GM12878 (cell line): ENCODE data around the gene FAM9C. TPM values are rescaled to one million over a fixed set of nuclear protein-coding genes. Genes with fewer than 3 reads are reported as not detected.
A peak's percentile ranks its signal among the peaks of the same experiment; 100 is the strongest.

ENCODE experiments used
- ATF2 ChIP-seq: IDR thresholded peaks from 2 replicates; pipeline ENCODE4 v1.6.1; 2012; ENCODE audit warnings: low read length, inconsistent platforms
- ATF7 ChIP-seq: fragments of 450-650 bp; IDR thresholded peaks from 2 replicates; pipeline ENCODE4 v1.6.1; 2016; ENCODE audit warnings: low read depth, mild to moderate bottlenecking
- CEBPB ChIP-seq, 2 experiments: fragments of 150-350 bp in 1 of 2; IDR thresholded peaks; 2 replicates each; pipeline ENCODE4 v1.6.1; 2012 to 2014; ENCODE audit warnings: low read depth in 2 of 2, low read length in 2 of 2, borderline replicate concordance in 1 of 2, inconsistent platforms in 1 of 2
- CHD2 ChIP-seq: IDR thresholded peaks from 2 replicates; pipeline ENCODE4 v1.6.1; 2011; ENCODE audit warnings: low read depth, low read length, improper control_type of control experiment, borderline replicate concordance
- CREM ChIP-seq: IDR thresholded peaks from 2 replicates; pipeline ENCODE4 v1.6.1; 2014; ENCODE audit warnings: antibody characterized with exemption, low read depth
- EED ChIP-seq: sonication (generic); IDR thresholded peaks from 2 replicates; pipeline ENCODE4 v1.6.1; 2016; ENCODE audit warnings: antibody characterized with exemption, low read depth
- EGR1 ChIP-seq, 2 experiments: IDR thresholded peaks; 1 replicate in 1 of 2; 2 replicates in 1 of 2; pipeline ENCODE4 v1.6.1; 2011 to 2012; ENCODE audit warnings: low read depth in 2 of 2, low read length in 2 of 2, borderline replicate concordance in 1 of 2, mild to moderate bottlenecking in 1 of 2, moderate library complexity in 1 of 2
- FOXK2 ChIP-seq: fragments of 450-650 bp; IDR thresholded peaks from 2 replicates; pipeline ENCODE4 v1.6.1; 2017; ENCODE audit warnings: mild to moderate bottlenecking, moderate library complexity
- GATAD2B ChIP-seq: fragments of 450-650 bp; conservative IDR thresholded peaks from 2 replicates; pipeline ENCODE4 v1.6.1; 2017; ENCODE audit warnings: low read depth, mild to moderate bottlenecking, moderate library complexity
- HDAC2 ChIP-seq: fragments of 200-600 bp; sonication (generic); IDR thresholded peaks from 2 replicates; pipeline ENCODE4 v1.6.1; 2017
- HSF1 ChIP-seq: fragments of 150-350 bp; IDR thresholded peaks from 2 replicates; pipeline ENCODE4 v1.6.1; 2014; ENCODE audit warnings: mild to moderate bottlenecking, low read depth, low read length
- NR2F1 ChIP-seq: fragments of 450-650 bp; conservative IDR thresholded peaks from 2 replicates; pipeline ENCODE4 v1.6.1; 2017; ENCODE audit warnings: mild to moderate bottlenecking
- RAD51 ChIP-seq: fragments of 450-650 bp; IDR thresholded peaks from 2 replicates; pipeline ENCODE4 v1.6.1; 2016; ENCODE audit warnings: moderate library complexity, mild to moderate bottlenecking, inconsistent platforms
- RBBP5 ChIP-seq: fragments of 200-600 bp; sonication (generic); conservative IDR thresholded peaks from 2 replicates; pipeline ENCODE4 v1.6.1; 2016
- RCOR1 ChIP-seq: conservative IDR thresholded peaks from 2 replicates; pipeline ENCODE4 v1.6.1; 2012; ENCODE audit warnings: low read depth, low read length, improper control_type of control experiment
- SMARCA5 ChIP-seq: fragments of 450-650 bp; IDR thresholded peaks from 2 replicates; pipeline ENCODE4 v1.6.1; 2017; ENCODE audit warnings: mild to moderate bottlenecking
- SP1 ChIP-seq: IDR thresholded peaks from one replicate; pipeline ENCODE4 v1.6.1; 2011; ENCODE audit warnings: low read depth, low read length
- ZNF207 ChIP-seq: fragments of 450-650 bp; IDR thresholded peaks from 2 replicates; pipeline ENCODE4 v1.6.1; 2014; ENCODE audit warnings: antibody characterized with exemption, mild to moderate bottlenecking, borderline replicate concordance
- ZSCAN29 ChIP-seq: fragments of 450-650 bp; IDR thresholded peaks from 2 replicates; pipeline ENCODE4 v1.6.1; 2017; ENCODE audit warnings: mild to moderate bottlenecking, moderate library complexity
- polyA plus RNA-seq, 11 experiments: library from polyadenylated mRNA; depleted of rRNA in 4 of 11; unstranded in 6 of 11; stranded (reverse) in 5 of 11; fragments of >200 nt; fragmentation: Nextera tagmentation in 4 of 11; fragmentation: Illumina TruSeq in 1 of 11; extraction: Ambion mirVana in 4 of 11; extraction: Trizol in 1 of 11; gene quantifications; 1 replicate in 1 of 11; 2 replicates in 10 of 11; pipeline versions ENCODE4 v1.2.1 to v1.2.3, GENCODE V29; 2011 to 2016; ENCODE audit warnings: inconsistent platforms in 2 of 11, missing spikeins in 2 of 11, low read depth in 1 of 11
- total RNA-seq, 4 experiments: library from RNA; depleted of rRNA in 3 of 4; stranded (reverse); fragments of >200 nt in 3 of 4; fragmentation: Illumina TruSeq in 1 of 4; extraction: Trizol in 1 of 4; gene quantifications; 2 replicates each; pipeline versions ENCODE4 v1.2.1 to v1.2.3, GENCODE V29; 2013 to 2021
- TF ChIP-seq, protein P1 (sequence below): fragments of 450-650 bp; IDR thresholded peaks from 2 replicates; pipeline ENCODE4 v1.6.1; 2016; ENCODE audit warnings: mild to moderate bottlenecking
- TF ChIP-seq, protein P2 (sequence below): fragments of 450-650 bp; IDR thresholded peaks from 2 replicates; pipeline ENCODE4 v1.6.1; 2017; ENCODE audit warnings: mild to moderate bottlenecking, moderate library complexity

FAM9C gene
- total and polyA plus RNA-seq, 10 of the 15 experiments (the other 5 are each of a cell fraction or from before 2014, with no cell fraction given) = 0.01 to 0.03 TPM; not detected in 8

DNA sequence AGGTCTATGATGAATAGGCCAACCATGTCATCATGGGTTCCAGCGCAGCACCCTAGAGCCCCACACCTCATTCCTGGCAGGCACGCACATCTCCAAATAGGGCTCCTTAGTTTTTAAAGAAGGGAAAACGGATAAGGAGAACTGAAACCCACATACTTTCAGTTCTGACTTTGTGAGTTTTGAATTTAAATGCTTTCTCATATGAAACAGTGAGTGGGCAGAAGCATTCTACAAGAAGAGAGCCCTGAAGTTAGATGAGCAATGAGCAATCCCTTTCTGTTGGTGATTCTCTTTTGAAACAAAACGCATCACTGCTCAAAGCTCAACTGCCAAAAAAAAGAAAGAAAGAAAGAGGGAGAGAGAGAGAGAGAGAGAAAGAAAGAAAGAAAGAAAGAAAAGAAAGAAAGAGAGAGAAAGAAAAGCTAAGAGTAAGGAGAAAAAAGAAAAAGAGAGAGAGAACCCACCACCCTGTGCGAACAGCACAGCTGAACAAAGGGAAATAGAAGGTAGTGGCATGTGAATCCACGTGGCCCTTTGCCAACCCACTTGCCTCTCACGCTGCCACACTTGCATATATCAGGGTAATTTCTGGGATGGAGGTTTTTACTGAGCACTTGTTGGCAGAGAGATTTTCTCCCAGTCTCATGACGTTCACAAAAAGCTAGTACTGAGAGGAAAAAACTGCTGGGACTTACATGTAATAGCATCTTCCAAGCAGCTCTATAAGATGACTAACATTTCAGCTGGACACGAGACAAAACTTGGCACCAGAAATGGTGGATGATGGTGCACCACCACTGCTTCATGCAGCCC, 38.6 kb downstream of the FAM9C start (continued):
- TF ChIP-seq HSF1 (no peak), CEBPB (IDR thresholded peaks at IDR 0.05; ENCODE audit: borderline replicate concordance in 1 of 2, low read depth in 2 of 2, low read length in 2 of 2) (peak in 1 of 2 experiments; percentile 69; a peak in 1 of 4 replicates), EGR1 (IDR thresholded peaks at IDR 0.05; ENCODE audit: borderline replicate concordance in 1 of 2, low read depth in 2 of 2, low read length in 2 of 2) (no peak; a peak in 1 of 3 replicates), CHD2 (peak; percentile 83), EED (peak; percentile 100), RCOR1 (peak; percentile 91; the same call in 1 of the 2 replicates), ATF2 (peak; percentile 97), GATAD2B (no peak), SP1 (peak; percentile 71), SMARCA5 (no peak), CREM (peak; percentile 80), FOXK2 (no peak), RAD51 (peak; percentile 68; the same call in 1 of the 2 replicates), NR2F1 (no peak), ATF7 (peak; percentile 90), RBBP5 (no peak), ZNF207 (no peak), HDAC2 (peak; percentile 65; the same call in 1 of the 2 replicates), ZSCAN29 (no peak)
- TF ChIP-seq, protein P1, sequence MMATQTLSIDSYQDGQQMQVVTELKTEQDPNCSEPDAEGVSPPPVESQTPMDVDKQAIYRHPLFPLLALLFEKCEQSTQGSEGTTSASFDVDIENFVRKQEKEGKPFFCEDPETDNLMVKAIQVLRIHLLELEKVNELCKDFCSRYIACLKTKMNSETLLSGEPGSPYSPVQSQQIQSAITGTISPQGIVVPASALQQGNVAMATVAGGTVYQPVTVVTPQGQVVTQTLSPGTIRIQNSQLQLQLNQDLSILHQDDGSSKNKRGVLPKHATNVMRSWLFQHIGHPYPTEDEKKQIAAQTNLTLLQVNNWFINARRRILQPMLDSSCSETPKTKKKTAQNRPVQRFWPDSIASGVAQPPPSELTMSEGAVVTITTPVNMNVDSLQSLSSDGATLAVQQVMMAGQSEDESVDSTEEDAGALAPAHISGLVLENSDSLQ = 0 out of 2 replicates have a peak, but pooled peaks have one; percentile 2
- TF ChIP-seq, protein P2, sequence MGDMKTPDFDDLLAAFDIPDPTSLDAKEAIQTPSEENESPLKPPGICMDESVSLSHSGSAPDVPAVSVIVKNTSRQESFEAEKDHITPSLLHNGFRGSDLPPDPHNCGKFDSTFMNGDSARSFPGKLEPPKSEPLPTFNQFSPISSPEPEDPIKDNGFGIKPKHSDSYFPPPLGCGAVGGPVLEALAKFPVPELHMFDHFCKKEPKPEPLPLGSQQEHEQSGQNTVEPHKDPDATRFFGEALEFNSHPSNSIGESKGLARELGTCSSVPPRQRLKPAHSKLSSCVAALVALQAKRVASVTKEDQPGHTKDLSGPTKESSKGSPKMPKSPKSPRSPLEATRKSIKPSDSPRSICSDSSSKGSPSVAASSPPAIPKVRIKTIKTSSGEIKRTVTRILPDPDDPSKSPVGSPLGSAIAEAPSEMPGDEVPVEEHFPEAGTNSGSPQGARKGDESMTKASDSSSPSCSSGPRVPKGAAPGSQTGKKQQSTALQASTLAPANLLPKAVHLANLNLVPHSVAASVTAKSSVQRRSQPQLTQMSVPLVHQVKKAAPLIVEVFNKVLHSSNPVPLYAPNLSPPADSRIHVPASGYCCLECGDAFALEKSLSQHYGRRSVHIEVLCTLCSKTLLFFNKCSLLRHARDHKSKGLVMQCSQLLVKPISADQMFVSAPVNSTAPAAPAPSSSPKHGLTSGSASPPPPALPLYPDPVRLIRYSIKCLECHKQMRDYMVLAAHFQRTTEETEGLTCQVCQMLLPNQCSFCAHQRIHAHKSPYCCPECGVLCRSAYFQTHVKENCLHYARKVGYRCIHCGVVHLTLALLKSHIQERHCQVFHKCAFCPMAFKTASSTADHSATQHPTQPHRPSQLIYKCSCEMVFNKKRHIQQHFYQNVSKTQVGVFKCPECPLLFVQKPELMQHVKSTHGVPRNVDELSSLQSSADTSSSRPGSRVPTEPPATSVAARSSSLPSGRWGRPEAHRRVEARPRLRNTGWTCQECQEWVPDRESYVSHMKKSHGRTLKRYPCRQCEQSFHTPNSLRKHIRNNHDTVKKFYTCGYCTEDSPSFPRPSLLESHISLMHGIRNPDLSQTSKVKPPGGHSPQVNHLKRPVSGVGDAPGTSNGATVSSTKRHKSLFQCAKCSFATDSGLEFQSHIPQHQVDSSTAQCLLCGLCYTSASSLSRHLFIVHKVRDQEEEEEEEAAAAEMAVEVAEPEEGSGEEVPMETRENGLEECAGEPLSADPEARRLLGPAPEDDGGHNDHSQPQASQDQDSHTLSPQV = no peak
